GM12864 (cell line): Measurements from ENCODE around the gene UTP11.

Experiments
- DNase-seq: peaks from one replicate; pipeline ENCODE4 v3.0.0-alpha.2; 2011; ENCODE audit warnings: low read depth
- H3K4me3 ChIP-seq: 2 replicates; pipeline ENCODE4 v1.5.1; 2011; ENCODE audit warnings: mild to moderate bottlenecking, low read depth, low read length, control low read depth
- CTCF ChIP-seq: IDR thresholded peaks from 2 replicates; pipeline ENCODE4 v1.5.1; 2011; ENCODE audit warnings: low read depth, mild to moderate bottlenecking, moderate library complexity, low read length, control low read depth, inconsistent platforms; ENCODE audit errors: missing control alignments

Gene UTP11

GRCh38 chr1:38037221-38037939 is 24.8 kb downstream of the UTP11 start:
- DNase-seq = no peak
- no peak overlapping the region for H3K4me3 ChIP-seq
- peak; percentile 26 for TF ChIP-seq CTCF

- DNase-seq = no peak
- H3K4me3 ChIP-seq = no peak overlapping the region
- TF ChIP-seq CTCF = no peak
Observed at GRCh38 chr1:38038861-38039260, 26.3 kb downstream of the UTP11 start.

- DNase-seq = no peak
- H3K4me3 ChIP-seq = no peak overlapping the region
- no peak for TF ChIP-seq CTCF
Observed at GRCh38 chr1:38039331-38040088, 27.0 kb downstream of the UTP11 start.

- no peak for TF ChIP-seq CTCF
- no peak for DNase-seq
- H3K4me3 ChIP-seq = no peak overlapping the region
Observed at GRCh38 chr1:38041936-38042834, 29.7 kb downstream of the UTP11 start.

GRCh38 chr1:38043036-38043747 is 30.7 kb downstream of the UTP11 start:
- DNase-seq = no peak
- no peak for TF ChIP-seq CTCF
- no peak overlapping the region for H3K4me3 ChIP-seq

- peak overlapping the region; percentile 31 for H3K4me3 ChIP-seq
- TF ChIP-seq CTCF = no peak
- no peak for DNase-seq
Observed at GRCh38 chr1:38044221-38045215, 32.0 kb downstream of the UTP11 start.
